Measurements from ENCODE around the gene FNIP2.
"Not testable (repeated sequence)": the region's sequence is repeated elsewhere in the genome, so short reads cannot be mapped to it uniquely, and the experiment has no call there.

Gene FNIP2

GRCh38 chr4:158763462-158763861, 5.4 kb upstream of the FNIP2 start:
- no peak for DNase-seq

DNA sequence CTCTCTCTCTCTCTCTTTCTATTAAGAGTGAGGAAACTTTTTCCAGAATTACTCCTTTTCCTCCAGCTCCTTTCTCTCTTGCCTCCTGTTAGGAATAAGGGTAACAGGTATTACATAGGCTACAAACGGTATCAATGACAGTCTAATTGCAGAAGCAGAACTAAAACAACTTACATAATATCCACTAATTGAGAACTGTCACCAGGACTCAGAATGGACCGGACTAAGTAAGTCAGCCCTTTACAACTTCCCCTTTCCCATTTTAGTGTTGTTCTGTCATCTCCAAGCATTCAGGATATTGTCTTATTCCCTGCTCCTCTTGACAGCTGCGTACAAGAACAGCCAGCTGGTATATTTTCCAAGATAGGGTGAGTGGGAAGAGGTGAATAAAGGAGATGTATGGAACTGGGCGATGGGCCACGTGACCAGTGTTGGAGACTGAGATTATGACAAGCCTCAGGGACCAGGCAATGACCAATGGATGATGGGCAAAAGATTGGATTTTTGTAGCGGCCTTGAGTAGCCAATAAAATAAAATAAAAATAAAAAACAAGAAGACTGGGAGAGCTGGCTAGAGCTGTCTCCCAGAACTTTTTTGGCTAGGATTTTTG, 2.3 kb upstream of the FNIP2 start:
- DNase-seq = no peak

DNA sequence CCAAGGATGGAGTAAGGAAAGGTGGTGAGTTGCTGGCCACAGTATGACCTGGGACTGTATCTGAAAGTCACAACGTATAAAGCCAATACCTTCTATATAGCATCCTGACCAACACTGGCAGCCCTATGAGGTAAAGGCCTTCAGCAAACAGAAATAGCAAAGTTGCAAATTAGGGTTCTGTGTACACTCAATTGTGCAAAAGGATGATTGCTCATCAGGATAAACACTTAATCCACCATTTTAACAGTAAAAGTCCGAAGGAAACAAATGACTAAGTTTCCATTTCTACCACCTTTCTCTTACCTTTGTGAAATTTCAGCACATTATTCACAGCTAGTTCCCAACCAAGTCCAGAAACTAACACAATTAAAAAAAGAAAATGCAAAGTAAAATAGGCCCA, 1.4 kb upstream of the FNIP2 start:
- no peak for DNase-seq

GRCh38 chr4:158769175-158769921, 522 bp downstream of the FNIP2 start:
- peak; percentile 28 for DNase-seq

GRCh38 chr4:158770671-158771070, 1.8 kb downstream of the FNIP2 start:
- no peak for DNase-seq

DNA sequence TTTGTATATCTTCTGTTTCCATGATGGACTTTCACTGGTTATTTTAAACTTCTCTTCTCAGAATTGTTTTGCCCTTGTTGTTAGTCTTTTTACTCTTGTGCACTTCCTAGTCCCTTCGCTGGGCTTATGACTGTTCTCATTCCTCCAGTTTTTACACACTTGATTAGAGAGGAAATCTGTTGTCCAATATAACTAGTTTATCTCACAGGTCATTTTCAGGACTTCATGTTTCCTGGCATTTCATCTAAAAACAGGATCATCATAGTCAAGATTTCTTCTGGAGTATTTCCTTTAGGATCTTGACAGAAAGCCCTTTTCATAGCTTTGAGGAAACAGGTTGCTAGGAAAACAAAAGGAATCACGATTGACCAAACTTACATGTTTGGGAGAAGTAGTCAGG, 3.0 kb downstream of the FNIP2 start:
- no peak for DNase-seq

DNA sequence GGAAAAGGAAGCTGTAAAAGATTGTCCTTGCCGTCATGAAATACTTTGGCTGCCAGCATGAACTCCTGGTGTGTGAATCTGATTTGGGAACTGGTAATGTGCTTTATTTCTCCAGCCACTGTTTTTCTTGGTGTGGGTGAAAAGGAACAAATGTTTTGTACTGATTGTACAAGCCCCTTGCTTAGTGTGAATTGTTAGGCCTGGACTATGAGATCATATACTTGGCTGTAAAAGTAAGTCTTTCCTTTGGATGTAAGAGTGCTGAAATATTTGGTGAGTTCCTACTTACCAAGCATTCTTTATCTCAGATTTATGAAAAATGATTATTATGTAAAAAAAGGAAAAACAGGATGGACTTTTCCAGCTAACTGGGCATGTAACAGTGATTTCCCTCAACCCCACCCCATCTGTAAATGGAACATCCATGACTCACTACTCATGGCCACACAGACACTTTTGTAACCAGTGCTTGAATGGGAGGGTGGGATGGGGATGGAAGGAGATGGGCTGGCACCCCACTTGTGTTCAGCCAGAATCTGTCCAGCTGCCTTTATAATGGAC, 6.3 kb downstream of the FNIP2 start:
- DNase-seq = peak; percentile 53

DNA sequence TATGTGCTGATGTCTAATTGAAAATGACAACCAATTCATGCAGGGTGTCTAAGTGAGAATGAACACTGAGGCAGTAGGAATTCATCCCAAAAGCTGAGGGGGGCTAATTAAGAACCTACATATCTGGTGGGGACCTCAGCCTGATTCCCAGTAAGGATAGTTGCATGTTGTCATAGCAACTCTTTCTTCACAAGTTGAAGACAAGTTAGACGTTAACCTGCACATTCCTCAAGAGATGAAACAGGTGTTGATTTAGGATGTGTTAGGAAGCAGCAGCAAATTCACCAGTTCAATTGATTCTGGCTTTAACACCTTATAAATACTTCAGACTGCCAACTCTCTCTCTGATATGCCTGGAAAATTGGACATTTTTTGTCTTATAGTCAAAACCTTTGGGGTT, 7.3 kb downstream of the FNIP2 start:
- DNase-seq = no peak

- DNase-seq = no peak
These were observed 8.8 kb downstream of the FNIP2 start for GRCh38 chr4:158777423-158778155.

DNA sequence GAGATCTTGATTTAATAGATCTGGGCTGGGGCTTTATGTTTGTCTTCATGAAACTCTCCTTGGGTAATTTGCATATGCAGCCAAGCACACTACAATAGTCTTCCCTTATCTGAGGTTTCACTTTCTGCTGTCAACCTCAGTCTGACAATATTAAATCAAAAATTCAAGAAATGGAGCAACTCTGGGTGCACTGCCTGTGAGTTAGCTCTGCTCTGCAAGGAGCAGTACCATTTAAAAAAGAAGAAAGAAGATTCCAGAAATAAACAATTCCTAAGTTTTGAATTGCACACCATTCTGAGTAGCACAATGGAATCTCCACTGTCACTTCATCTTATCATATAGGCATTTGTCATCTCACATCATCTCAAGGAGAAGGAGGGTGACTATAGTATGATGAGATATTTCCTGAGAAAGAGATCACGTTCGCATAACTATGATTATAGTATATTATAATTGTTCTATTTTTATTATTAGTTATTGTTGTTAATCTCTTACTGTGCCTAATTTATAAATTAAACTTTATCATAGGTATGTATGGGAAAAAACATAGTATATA, 9.4 kb downstream of the FNIP2 start:
- DNase-seq = no peak

GRCh38 chr4:158778712-158779111, 9.9 kb downstream of the FNIP2 start:
- DNase-seq = no peak

GRCh38 chr4:158781963-158782362, 13.1 kb downstream of the FNIP2 start:
- DNase-seq = no peak

DNA sequence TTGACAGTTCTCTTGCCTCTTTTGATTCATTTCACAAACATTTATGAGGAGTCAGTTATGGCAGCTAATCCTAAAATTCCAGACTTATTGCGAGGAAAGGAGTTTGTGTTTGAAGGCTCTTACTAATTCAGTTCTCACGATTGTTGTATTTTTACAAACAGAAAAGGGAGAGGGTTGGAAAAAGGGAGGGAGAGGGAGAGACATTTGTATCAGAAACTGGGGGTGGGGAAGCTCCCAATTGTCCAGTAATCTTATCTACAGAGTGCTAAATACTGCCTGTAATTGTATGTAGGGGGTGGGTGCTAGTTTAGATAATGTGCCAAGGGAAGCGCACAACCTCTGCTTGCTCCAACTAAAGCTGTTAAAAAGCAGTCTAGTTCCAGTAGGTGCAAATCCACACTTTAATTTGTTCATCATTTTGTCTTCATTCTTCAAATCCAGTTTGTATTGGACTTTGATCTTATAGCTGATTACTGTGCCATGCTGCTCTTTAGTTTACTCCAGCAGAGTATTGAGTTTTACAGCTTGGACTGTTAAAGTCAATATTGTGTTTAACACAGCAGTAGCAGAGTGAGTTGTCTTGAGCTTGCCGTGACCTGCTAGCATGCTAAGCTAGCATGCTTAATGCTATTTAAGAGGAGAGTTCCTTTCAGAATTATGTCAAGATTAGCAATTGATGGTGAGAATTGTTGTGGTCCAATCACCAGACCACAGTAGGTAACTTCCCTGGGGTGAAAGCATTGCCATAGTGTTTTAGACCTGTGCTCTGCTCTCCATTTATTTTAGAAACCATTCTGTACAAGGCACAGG, 13.9 kb downstream of the FNIP2 start:
- peak; percentile 59 for DNase-seq

GRCh38 chr4:158783785-158784184, 15.0 kb downstream of the FNIP2 start:
- peak; percentile 56 for DNase-seq

DNA sequence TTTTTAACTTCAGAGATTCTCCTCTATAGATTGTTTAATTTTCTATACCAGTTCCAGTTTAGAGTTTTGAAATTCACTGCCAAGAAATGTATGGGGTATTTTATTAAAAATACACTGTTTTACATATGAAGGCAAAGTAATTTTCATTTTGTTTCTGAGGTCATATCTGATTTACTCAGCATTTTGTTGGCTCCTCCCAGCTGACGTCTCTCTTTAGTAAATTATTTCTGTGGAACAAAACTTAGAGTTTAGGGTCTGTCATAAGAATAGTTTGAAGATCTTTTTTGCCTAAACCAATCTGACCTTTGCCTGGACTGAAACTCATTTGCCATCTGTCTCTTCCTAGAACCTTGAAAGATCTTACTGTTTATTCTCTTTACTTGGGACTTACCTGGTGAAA, 16.9 kb downstream of the FNIP2 start:
- no peak for DNase-seq

GRCh38 chr4:158786121-158786601, 17.3 kb downstream of the FNIP2 start:
- DNase-seq = peak; percentile 17

GRCh38 chr4:158786955-158787354, 18.1 kb downstream of the FNIP2 start:
- DNase-seq = no peak

DNA sequence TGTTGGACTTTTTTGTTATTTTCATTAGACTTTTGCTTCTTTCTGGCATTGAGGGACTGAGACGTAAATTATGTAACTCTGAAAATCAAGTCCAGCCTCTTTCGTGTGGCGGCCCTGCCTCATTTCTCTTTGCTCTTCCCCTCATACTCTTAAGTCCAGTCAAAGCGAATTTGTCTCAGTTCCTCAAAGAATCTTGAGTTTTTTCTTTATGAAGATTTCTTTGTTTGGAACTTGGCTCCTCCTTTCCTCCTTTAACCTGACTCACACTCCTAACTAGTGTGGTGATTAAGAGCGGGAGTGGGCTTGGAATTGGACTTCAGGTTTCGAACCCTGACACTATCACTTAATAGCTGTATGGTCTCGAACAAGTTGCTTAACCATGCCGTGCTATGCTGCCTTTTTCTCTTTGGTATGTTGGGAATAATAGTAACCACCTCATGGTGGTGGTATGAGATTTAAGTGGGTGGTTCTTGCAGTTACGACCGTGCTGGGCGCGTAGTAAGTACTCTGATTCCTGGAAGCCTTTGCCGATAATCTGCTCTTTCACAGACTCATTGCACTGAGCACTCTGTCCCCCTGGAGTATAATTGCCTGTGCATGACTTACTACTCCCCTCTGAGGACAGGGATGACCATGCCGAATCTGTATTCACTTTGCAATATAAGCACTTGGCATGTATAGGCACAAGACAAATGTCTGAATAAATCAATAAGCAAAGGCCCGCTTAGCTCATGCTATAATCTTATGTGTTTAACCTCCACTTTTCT, 19.1 kb downstream of the FNIP2 start:
- DNase-seq = peak; percentile 41

DNA sequence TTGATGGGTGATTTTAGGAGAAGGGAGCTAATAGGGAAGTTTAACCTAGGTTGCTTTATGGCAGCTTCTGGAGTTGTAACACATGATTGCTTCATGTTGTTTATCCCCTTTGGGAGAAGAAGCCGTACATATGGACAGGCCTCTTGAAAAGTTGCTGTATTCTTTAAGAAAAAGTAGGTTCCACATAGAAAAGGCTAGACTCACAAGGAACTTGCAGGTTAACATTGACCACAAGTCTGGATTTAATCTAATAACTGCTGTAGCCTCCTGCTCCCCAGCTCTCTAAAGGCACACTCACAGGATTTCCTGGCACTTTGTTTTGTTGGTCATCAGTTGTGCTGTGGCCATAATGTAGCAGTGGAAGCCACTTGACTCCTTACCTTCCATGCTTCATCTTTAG, 19.7 kb downstream of the FNIP2 start:
- DNase-seq = no peak

DNA sequence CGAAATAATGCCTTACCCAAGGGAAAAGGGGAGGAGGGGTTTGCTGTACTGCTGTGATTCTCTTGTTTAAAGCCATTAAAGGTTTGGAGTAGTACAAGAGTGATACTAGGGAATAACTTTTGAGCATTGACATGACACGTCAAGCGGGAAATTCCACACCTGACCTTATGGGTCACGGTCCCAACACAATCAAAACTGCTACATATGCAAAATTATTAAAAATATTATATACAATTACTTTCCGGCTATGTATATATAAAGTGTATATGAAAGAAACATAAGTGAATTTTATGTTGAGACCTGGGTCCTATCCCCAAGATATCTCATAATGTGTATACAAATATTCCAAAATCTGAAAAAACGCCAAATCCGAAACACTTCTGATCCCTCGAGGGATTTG, 21.0 kb downstream of the FNIP2 start:
- no peak for DNase-seq

GRCh38 chr4:158793021-158793420, 24.2 kb downstream of the FNIP2 start:
- DNase-seq = peak; percentile 7

DNA sequence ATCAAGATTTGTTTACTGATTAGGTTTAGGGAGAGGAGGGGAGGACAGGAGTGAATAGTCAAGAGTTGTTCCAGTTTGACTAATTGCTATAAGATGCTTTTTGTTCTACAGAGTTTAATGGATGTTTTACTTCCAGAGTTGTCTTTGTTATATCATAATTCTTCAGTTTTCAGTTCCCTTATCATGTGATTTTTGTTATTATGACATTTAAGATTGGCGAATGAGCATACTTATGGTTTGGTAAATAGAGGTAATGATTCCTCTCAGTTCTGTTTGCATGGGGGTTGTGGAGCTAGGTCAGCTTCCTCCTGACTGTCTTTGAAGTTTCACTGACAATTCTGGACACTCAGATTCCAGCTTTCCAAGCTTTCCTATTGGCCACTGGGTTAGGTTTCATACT, 24.6 kb downstream of the FNIP2 start:
- not testable (repeated sequence) for DNase-seq
